ENCODE results near the gene GEN1. TPM values are rescaled to one million over a fixed set of nuclear protein-coding genes. Genes with fewer than 3 reads are reported as not detected.

The GEN1 gene
- total and polyA plus RNA-seq, 2 of the 13 experiments (the other 11 are each of a cell fraction or from before 2014, with no cell fraction given): 9.9 to 27.1 TPM

DNA sequence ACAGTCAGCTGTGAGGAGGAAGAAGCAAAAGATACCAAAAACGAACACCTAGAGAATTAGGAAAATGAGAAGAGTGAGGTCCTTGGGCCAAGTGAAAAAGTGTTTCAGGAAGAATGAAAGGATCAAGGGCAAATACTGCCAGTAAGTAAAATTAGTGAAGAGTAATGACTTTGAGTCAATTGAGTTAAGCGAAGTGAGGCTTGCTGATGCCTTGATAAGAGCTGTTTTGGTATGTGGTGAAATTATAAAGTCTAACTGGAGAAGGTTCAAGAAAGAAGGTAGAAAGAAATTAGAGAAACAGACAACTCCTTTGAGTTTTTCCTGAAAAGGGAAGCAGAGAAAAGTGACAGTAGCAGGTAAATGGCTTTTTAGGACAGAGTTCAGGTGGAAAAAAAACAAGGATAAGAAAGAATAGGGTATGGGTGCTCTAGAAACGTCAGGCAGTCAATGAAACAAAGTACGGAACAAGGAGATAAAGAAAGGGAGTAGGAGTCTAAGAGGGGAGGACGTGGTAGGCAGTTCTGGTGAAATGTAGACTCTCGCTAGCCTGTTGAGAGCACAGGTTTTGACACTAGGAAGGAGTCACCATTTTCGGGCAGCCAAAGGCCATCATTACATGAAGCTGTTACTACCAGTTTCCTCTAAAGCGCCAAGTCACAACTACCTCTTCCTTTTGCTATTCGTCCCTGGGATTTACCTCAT is 43.2 kb upstream of the GEN1 start (continued):
- no peak for TF ChIP-seq ZMYM2 (CRISPR knock-in tag; IDR thresholded peaks at IDR 0.05)
- TF ChIP-seq CEBPB (IDR thresholded peaks at IDR 0.05; ENCODE audit: borderline replicate concordance, low read depth, low read length): no peak
- no peak for TF ChIP-seq NFRKB (IDR thresholded peaks at IDR 0.05)

DNA sequence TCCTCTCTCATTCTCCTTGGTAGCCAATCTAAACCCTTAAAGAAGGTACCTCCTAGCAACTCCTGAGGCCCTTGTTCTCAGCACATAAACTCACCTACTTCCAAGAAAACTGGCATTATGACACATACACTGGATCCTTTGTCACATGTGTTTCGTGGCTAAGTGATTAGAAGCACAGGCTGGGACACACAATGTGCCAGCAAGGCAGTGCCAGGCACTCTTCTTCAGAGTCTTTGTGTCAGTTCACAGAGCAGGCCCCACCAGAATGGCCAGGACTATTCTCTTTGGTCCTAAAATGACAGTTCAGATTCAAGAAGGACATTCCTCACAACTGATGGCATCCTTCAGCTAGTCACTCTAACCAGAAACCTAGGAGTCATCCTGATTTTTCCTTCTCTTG is 40.6 kb upstream of the GEN1 start:
- no peak for ATAC-seq
- no peak for TF ChIP-seq ZNF333 (CRISPR knock-in tag; IDR thresholded peaks at IDR 0.05; ENCODE audit: borderline replicate concordance)
- no peak for TF ChIP-seq ZSCAN12 (CRISPR knock-in tag; IDR thresholded peaks at IDR 0.05)
- no peak for TF ChIP-seq GTF2F1 (IDR thresholded peaks at IDR 0.05; ENCODE audit: low read length)
- TF ChIP-seq ARHGAP35 (CRISPR knock-in tag; IDR thresholded peaks at IDR 0.05; ENCODE audit: borderline replicate concordance): no peak
- TF ChIP-seq PAF1 (CRISPR knock-in tag; IDR thresholded peaks at IDR 0.05): no peak
- TF ChIP-seq IRX3 (CRISPR knock-in tag; IDR thresholded peaks at IDR 0.05; ENCODE audit: borderline replicate concordance, low read depth): no peak
- no peak for TF ChIP-seq PRPF4 (IDR thresholded peaks at IDR 0.05; ENCODE audit: low read depth, low read length, poor library complexity, severe bottlenecking)
- TF ChIP-seq, protein P1, sequence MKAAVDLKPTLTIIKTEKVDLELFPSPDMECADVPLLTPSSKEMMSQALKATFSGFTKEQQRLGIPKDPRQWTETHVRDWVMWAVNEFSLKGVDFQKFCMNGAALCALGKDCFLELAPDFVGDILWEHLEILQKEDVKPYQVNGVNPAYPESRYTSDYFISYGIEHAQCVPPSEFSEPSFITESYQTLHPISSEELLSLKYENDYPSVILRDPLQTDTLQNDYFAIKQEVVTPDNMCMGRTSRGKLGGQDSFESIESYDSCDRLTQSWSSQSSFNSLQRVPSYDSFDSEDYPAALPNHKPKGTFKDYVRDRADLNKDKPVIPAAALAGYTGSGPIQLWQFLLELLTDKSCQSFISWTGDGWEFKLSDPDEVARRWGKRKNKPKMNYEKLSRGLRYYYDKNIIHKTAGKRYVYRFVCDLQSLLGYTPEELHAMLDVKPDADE (CRISPR knock-in tag; IDR thresholded peaks at IDR 0.05): no peak
- TF ChIP-seq, protein P2, sequence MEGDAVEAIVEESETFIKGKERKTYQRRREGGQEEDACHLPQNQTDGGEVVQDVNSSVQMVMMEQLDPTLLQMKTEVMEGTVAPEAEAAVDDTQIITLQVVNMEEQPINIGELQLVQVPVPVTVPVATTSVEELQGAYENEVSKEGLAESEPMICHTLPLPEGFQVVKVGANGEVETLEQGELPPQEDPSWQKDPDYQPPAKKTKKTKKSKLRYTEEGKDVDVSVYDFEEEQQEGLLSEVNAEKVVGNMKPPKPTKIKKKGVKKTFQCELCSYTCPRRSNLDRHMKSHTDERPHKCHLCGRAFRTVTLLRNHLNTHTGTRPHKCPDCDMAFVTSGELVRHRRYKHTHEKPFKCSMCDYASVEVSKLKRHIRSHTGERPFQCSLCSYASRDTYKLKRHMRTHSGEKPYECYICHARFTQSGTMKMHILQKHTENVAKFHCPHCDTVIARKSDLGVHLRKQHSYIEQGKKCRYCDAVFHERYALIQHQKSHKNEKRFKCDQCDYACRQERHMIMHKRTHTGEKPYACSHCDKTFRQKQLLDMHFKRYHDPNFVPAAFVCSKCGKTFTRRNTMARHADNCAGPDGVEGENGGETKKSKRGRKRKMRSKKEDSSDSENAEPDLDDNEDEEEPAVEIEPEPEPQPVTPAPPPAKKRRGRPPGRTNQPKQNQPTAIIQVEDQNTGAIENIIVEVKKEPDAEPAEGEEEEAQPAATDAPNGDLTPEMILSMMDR (CRISPR knock-in tag; IDR thresholded peaks at IDR 0.05): no peak
- TF ChIP-seq MEIS2 (CRISPR knock-in tag; IDR thresholded peaks at IDR 0.05): no peak
- TF ChIP-seq ZNF251 (CRISPR knock-in tag; IDR thresholded peaks at IDR 0.05): no peak
- no peak for TF ChIP-seq RFXANK (CRISPR knock-in tag; IDR thresholded peaks at IDR 0.05)
- TF ChIP-seq FOXK1 (CRISPR knock-in tag; IDR thresholded peaks at IDR 0.05; ENCODE audit: borderline replicate concordance, low read depth): no peak
- 93% methylated on average over 1 of the region's 1 CpG for WGBS (ENCODE audit: low lambda C conversion rate)
- no peaks in the 10 kb centered on the region for H4K20me1 ChIP-seq (ENCODE audit: insufficient read depth, low read length)
- CTCF ChIA-PET (ENCODE audit: low intra/inter-chr PET ratio, low total read pairs): no interaction called here
- H3K4me1 ChIP-seq (ENCODE audit: insufficient read depth, low read length): no peaks in the 10 kb centered on the region
- H3K9ac ChIP-seq (ENCODE audit: insufficient read depth, low read depth, low read length): no peak overlapping the region
- no peaks in the 10 kb centered on the region for H3K79me2 ChIP-seq (ENCODE audit: insufficient read depth, low read length)
- no peak overlapping the region for H3K4me2 ChIP-seq (ENCODE audit: low read depth, low read length)
- in situ Hi-C loops (cut with HindIII; ENCODE audit: extremely low pct_ligation_motif_present, low pct_unique_long_range_greater_than_20kb): loop anchor here (10.0 kb wide), 1 partner anchor 662 kb away; no protein-coding TSS in a partner anchor
- H3K9me3 ChIP-seq (ENCODE audit: low read length): no peaks in the 10 kb centered on the region
- H3K27ac ChIP-seq (ENCODE audit: extremely low read length, insufficient read depth, low read length): no peak overlapping the region
- no peak for DNase-seq (ENCODE audit: low spot score)
- H2AFZ ChIP-seq (ENCODE audit: low read length): no peak overlapping the region
- intact Hi-C loops (cut with micrococcal nuclease; ENCODE audit: unreplicated experiment): no loop called here
- POLR2A ChIA-PET: no interaction called here
- H3K27me3 ChIP-seq (ENCODE audit: control insufficient read depth in 1 of 2, insufficient read depth in 2 of 2, low read length in 2 of 2): no peaks in the 10 kb centered on the region
- no peak overlapping the region for H3K4me3 ChIP-seq (replicated peaks in 1 of 3; ENCODE audit: insufficient read depth in 1 of 3, low read depth in 2 of 3, low read length in 3 of 3)
- peaks cover 21 to 65% of the 10 kb centered on the region in 2 experiments for H3K36me3 ChIP-seq (replicated peaks in 1 of 2; ENCODE audit: control insufficient read depth in 1 of 2, insufficient read depth in 2 of 2, low read length in 2 of 2)
- BruUV-seq (replicated peaks): no TSS peak
- no peak for FAIRE-seq

All from HepG2 (cell line).